ENCODE results near the gene RPL23. TPM values are rescaled to one million over a fixed set of nuclear protein-coding genes. Genes with fewer than 3 reads are reported as not detected.

The RPL23 gene
- total and polyA plus RNA-seq, 9 of the 15 experiments (the other 6 are each of a cell fraction or from before 2014, with no cell fraction given), result 1,745 to 3,667 (median 3,096) TPM

DNA sequence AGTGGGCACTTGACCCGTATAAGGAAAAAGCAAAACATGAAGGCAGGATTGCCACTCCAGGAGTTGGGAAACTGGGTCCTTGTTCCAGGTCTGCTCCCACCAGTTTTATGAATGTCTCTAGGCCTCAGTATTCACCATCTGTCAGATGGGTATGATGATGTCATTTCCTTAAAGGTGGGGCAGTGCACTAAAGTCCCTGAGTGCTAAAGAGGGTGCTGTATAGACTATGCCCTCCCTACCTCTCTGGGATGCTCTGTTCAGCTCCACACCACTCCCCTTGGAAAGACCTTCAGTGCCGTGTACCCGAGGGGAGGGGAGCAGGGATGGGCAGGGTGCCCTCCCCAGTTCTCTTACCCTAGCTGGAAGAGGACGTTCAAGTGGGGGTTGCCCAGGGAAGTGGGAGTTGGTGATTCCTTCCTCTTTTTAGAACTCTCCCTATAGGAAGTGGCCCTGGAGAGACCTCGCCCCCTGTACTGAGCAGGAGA, 18.5 kb upstream of the RPL23 start (continued):
- TF ChIP-seq NR2C2 (CRISPR knock-in tag; IDR thresholded peaks at IDR 0.05) (no peak), NR2C2 (tag; IDR thresholded peaks at IDR 0.05) (no peak), MTA1 (IDR thresholded peaks at IDR 0.05; ENCODE audit: borderline replicate concordance) (no peak), PRMT5 (CRISPR knock-in tag; IDR thresholded peaks at IDR 0.05) (no peak), ZNF140 (CRISPR knock-in tag; IDR thresholded peaks at IDR 0.05) (no peak), MAFF (IDR thresholded peaks at IDR 0.05; ENCODE audit: low read length) (no peak), PHF8 (IDR thresholded peaks at IDR 0.05; ENCODE audit: borderline replicate concordance, low read length) (no peak), RERE (CRISPR knock-in tag; IDR thresholded peaks at IDR 0.05; ENCODE audit: borderline replicate concordance) (no peak), ATF2 (CRISPR knock-in tag; IDR thresholded peaks at IDR 0.05) (no peak), NCOA4 (IDR thresholded peaks at IDR 0.05; ENCODE audit: partially characterized antibody) (no peak), ZBTB49 (CRISPR knock-in tag; IDR thresholded peaks at IDR 0.05; ENCODE audit: borderline replicate concordance) (no peak), XRCC4 (IDR thresholded peaks at IDR 0.05; ENCODE audit: extremely low read depth, insufficient read depth, insufficient read length) (no peak), ZNF766 (CRISPR knock-in tag; conservative IDR thresholded peaks at IDR 0.05) (no peak), PCBP1 (IDR thresholded peaks at IDR 0.05; ENCODE audit: low read depth, low read length, poor library complexity, severe bottlenecking) (no peak)
- TF ChIP-seq, protein P1, sequence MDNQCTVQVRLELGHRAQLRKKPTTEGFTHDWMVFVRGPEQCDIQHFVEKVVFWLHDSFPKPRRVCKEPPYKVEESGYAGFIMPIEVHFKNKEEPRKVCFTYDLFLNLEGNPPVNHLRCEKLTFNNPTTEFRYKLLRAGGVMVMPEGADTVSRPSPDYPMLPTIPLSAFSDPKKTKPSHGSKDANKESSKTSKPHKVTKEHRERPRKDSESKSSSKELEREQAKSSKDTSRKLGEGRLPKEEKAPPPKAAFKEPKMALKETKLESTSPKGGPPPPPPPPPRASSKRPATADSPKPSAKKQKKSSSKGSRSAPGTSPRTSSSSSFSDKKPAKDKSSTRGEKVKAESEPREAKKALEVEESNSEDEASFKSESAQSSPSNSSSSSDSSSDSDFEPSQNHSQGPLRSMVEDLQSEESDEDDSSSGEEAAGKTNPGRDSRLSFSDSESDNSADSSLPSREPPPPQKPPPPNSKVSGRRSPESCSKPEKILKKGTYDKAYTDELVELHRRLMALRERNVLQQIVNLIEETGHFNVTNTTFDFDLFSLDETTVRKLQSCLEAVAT (IDR thresholded peaks at IDR 0.05), result no peak
- TF ChIP-seq, protein P2, sequence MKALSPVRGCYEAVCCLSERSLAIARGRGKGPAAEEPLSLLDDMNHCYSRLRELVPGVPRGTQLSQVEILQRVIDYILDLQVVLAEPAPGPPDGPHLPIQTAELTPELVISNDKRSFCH (CRISPR knock-in tag; IDR thresholded peaks at IDR 0.05), result no peak
- TF ChIP-seq, protein P2 (tag; IDR thresholded peaks at IDR 0.05), result no peak
